B cell (primary cell): ENCODE data around the gene FHIT.

Source experiments
- CTCF ChIP-seq: fragments of 200-600 bp; IDR thresholded peaks from one replicate; pipeline ENCODE4 v1.8.0; 2022; ENCODE audit warnings: antibody characterized with exemption, mild to moderate bottlenecking
- EZH2 ChIP-seq: IDR thresholded peaks from 2 replicates; pipeline ENCODE4 v1.6.1; 2012; ENCODE audit warnings: borderline replicate concordance, low read depth, mild to moderate bottlenecking, moderate library complexity, low read length; ENCODE audit not compliant: insufficient read depth, poor library complexity, severe bottlenecking

GRCh38 chr3:61141697-61142096, 109.6 kb downstream of the FHIT start:
- TF ChIP-seq EZH2 (no peak), CTCF (no peak)
